Testis (tissue), 2 donors: ENCODE results near the gene NEK5.

Experiments used
- POLR2A ChIP-seq: fragments of 450-650 bp; IDR thresholded peaks from one replicate; pipeline ENCODE4 v1.6.1; 2017; ENCODE audit warnings: antibody characterized with exemption, mild to moderate bottlenecking, moderate library complexity
- TF ChIP-seq, protein P1 (sequence below), 3 experiments: fragments of 450-650 bp in 2 of 3; fragments of 200-600 bp in 1 of 3; sonication (generic) in 1 of 3; IDR thresholded peaks; one replicate each; pipeline ENCODE4 v1.5.1; 2016 to 2019; ENCODE audit warnings: antibody characterized with exemption in 3 of 3, mild to moderate bottlenecking in 2 of 3, moderate library complexity in 1 of 3

DNA sequence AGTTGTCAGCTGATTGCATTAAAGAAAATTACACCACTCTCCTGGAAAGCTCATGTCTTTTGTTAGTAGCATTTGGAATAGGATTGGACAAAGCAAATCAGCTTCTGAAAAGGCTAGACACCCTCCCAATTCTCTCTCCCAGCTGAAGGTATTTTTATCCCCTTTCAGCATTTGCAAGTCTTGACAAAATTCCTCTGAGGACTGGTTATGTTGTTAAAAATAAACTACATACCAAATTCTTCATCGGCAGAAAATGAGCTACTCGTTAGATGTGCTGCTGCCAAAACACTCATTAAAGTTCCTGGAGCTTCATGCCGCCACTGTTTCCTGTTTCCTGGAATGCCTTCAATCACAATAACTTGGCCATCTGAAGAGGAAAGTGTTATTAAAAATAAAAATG lies 67.3 kb downstream of the NEK5 start:
- no peak for TF ChIP-seq POLR2A
- TF ChIP-seq, protein P1, sequence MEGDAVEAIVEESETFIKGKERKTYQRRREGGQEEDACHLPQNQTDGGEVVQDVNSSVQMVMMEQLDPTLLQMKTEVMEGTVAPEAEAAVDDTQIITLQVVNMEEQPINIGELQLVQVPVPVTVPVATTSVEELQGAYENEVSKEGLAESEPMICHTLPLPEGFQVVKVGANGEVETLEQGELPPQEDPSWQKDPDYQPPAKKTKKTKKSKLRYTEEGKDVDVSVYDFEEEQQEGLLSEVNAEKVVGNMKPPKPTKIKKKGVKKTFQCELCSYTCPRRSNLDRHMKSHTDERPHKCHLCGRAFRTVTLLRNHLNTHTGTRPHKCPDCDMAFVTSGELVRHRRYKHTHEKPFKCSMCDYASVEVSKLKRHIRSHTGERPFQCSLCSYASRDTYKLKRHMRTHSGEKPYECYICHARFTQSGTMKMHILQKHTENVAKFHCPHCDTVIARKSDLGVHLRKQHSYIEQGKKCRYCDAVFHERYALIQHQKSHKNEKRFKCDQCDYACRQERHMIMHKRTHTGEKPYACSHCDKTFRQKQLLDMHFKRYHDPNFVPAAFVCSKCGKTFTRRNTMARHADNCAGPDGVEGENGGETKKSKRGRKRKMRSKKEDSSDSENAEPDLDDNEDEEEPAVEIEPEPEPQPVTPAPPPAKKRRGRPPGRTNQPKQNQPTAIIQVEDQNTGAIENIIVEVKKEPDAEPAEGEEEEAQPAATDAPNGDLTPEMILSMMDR (IDR thresholded peaks at IDR 0.05), result no peak
